SK-N-SH (cell line): ENCODE data around the gene ZMYM2. TPM values are rescaled to one million over a fixed set of nuclear protein-coding genes. Genes with fewer than 3 reads are reported as not detected.

ENCODE experiments used
- CTCF ChIA-PET: fragments of 300-600, 350-600 bp; formaldehyde crosslinking; extraction: SDS; loops from one replicate; lab custom pipeline; 2021; lab: Yijun Ruan, JAX
- POLR2A ChIA-PET: fragments of 350-600 bp; sonication (Branson Sonifier 250); formaldehyde crosslinking; extraction: SDS; loops from one replicate; lab custom pipeline; 2020; ENCODE audit warnings: antibody characterized with exemption, inconsistent platforms; lab: Yijun Ruan, JAX
- DNase-seq: peaks from one replicate; pipeline ENCODE4 v3.0.0; 2012
- H2AFZ ChIP-seq: fragments of 200-600 bp; sonication (generic); 2 replicates; pipeline ENCODE4 v1.8.1; 2016; ENCODE audit warnings: antibody characterized with exemption, mild to moderate bottlenecking, low read depth
- H3F3A ChIP-seq: fragments of 200-600 bp; sonication (generic); replicated peaks from 2 replicates; pipeline ENCODE3; 2016; ENCODE audit warnings: antibody characterized with exemption, mild to moderate bottlenecking; ENCODE audit not compliant: insufficient read depth
- H3K27ac ChIP-seq, 2 experiments: fragments of 200-500 bp in 1 of 2; fragments of 200-600 bp in 1 of 2; sonication (Bioruptor generic) in 1 of 2; sonication (generic), shearing (Covaris generic) in 1 of 2; 2 replicates each; pipeline versions ENCODE4 v1.5.1 to v1.6.1; 2014 to 2016; ENCODE audit warnings: low read depth in 2 of 2, inconsistent platforms in 1 of 2, low read length in 1 of 2, mild to moderate bottlenecking in 1 of 2, mixed read lengths in 1 of 2
- H3K27me3 ChIP-seq: fragments of 200-600 bp; sonication (generic), shearing (Covaris generic); 2 replicates; pipeline ENCODE4 v1.6.1; 2016; ENCODE audit warnings: mixed run types; ENCODE audit not compliant: insufficient read depth
- H3K36me3 ChIP-seq, 2 experiments: fragments of 200-500 bp in 1 of 2; fragments of 200-600 bp in 1 of 2; sonication (Bioruptor generic) in 1 of 2; sonication (generic) in 1 of 2; replicated peaks in 1 of 2; 2 replicates each; pipeline versions ENCODE3 to v1.5.1; 2014 to 2016; ENCODE audit warnings: low read length in 1 of 2, mild to moderate bottlenecking in 1 of 2; ENCODE audit not compliant: insufficient read depth in 2 of 2, control insufficient read depth in 1 of 2
- H3K4me1 ChIP-seq, 2 experiments: fragments of 200-500 bp in 1 of 2; fragments of 200-600 bp in 1 of 2; sonication (Bioruptor generic) in 1 of 2; sonication (generic), shearing (Covaris generic) in 1 of 2; 2 replicates each; pipeline versions ENCODE4 v1.5.1 to v1.6.1; 2014 to 2016; ENCODE audit warnings: low read depth in 1 of 2, low read length in 1 of 2, mixed run types in 1 of 2; ENCODE audit not compliant: insufficient read depth in 2 of 2, control insufficient read depth in 1 of 2
- H3K4me2 ChIP-seq: fragments of 200-600 bp; sonication (generic), shearing (Covaris generic); 2 replicates; pipeline ENCODE4 v1.6.1; 2017; ENCODE audit warnings: mixed run types
- H3K4me3 ChIP-seq, 2 experiments: fragments of 200-500 bp in 1 of 2; fragments of 200-600 bp in 1 of 2; sonication (Bioruptor generic) in 1 of 2; sonication (generic), shearing (Covaris generic) in 1 of 2; 2 replicates each; pipeline versions ENCODE4 v1.5.1 to v1.8.1; 2014 to 2016; ENCODE audit warnings: low read depth in 2 of 2, inconsistent platforms in 1 of 2, low read length in 1 of 2, mild to moderate bottlenecking in 1 of 2, mixed read lengths in 1 of 2, moderate library complexity in 1 of 2
- H3K79me2 ChIP-seq: fragments of 200-600 bp; sonication (generic); 2 replicates; pipeline ENCODE4 v1.8.1; 2017; ENCODE audit warnings: mild to moderate bottlenecking; ENCODE audit not compliant: insufficient read depth
- H3K9ac ChIP-seq: fragments of 200-600 bp; sonication (generic); 2 replicates; pipeline ENCODE4 v1.6.1; 2017; ENCODE audit warnings: mixed run types
- H3K9me2 ChIP-seq: fragments of 200-600 bp; sonication (generic); 2 replicates; pipeline ENCODE4 v1.6.1; 2017; ENCODE audit warnings: mixed run types
- H3K9me3 ChIP-seq: fragments of 200-600 bp; sonication (generic); 2 replicates; pipeline ENCODE4 v1.6.1; 2017; ENCODE audit warnings: mixed run types, mild to moderate bottlenecking, moderate library complexity
- H4K20me1 ChIP-seq: fragments of 200-600 bp; sonication (generic); 2 replicates; pipeline ENCODE4 v1.6.1; 2017; ENCODE audit warnings: mild to moderate bottlenecking, mixed run types; ENCODE audit not compliant: insufficient read depth
- CTCF ChIP-seq: fragments of 200-600 bp; sonication (generic); IDR thresholded peaks from 2 replicates; pipeline ENCODE4 v1.6.1; 2017; ENCODE audit warnings: antibody characterized with exemption, mild to moderate bottlenecking, moderate library complexity
- EP300 ChIP-seq, 2 experiments: IDR thresholded peaks; 2 replicates each; pipeline versions ENCODE4 v1.4.0 to v1.6.1; 2012; ENCODE audit warnings: borderline replicate concordance in 1 of 2, low read depth in 1 of 2, low read length in 1 of 2
- EZH2phosphoT487 ChIP-seq: fragments of 200-600 bp; sonication (generic); IDR thresholded peaks from 2 replicates; pipeline ENCODE4 v1.6.1; 2017; ENCODE audit warnings: low read depth, mixed run types, mild to moderate bottlenecking, antibody characterized with exemption, moderate library complexity, borderline replicate concordance
- FOXJ3 ChIP-seq: sonication (generic); formaldehyde crosslinking; IDR thresholded peaks from 2 replicates; pipeline ENCODE4 v1.5.1; 2020; ENCODE audit warnings: mild to moderate bottlenecking, missing genetic modification reagents
- FOXM1 ChIP-seq: IDR thresholded peaks from 2 replicates; pipeline ENCODE4 v1.4.0; 2012; ENCODE audit warnings: low read depth, mild to moderate bottlenecking
- GABPA ChIP-seq: IDR thresholded peaks from 2 replicates; pipeline ENCODE4 v1.4.0; 2012; ENCODE audit warnings: low read depth, mild to moderate bottlenecking
- GATA2 ChIP-seq: sonication (generic); formaldehyde crosslinking; IDR thresholded peaks from 2 replicates; pipeline ENCODE4 v1.5.0; 2020; ENCODE audit warnings: mild to moderate bottlenecking, missing genetic modification reagents
- JUND ChIP-seq: IDR thresholded peaks from 2 replicates; pipeline ENCODE4 v1.4.0; 2012
- MAX ChIP-seq: IDR thresholded peaks from 2 replicates; pipeline ENCODE4 v1.4.0; 2012; ENCODE audit warnings: low read depth
- MXI1 ChIP-seq: IDR thresholded peaks from 2 replicates; pipeline ENCODE4 v1.6.1; 2012; ENCODE audit warnings: mild to moderate bottlenecking, low read depth, low read length, improper control_type of control experiment
- PBX3 ChIP-seq: IDR thresholded peaks from 2 replicates; pipeline ENCODE4; 2012
- POLR2AphosphoS5 ChIP-seq: IDR thresholded peaks from 2 replicates; pipeline ENCODE4 v1.6.1; 2012; ENCODE audit warnings: low read depth, low read length
- RAD21 ChIP-seq: IDR thresholded peaks from 2 replicates; pipeline ENCODE4 v1.6.1; 2012; ENCODE audit warnings: mild to moderate bottlenecking, low read length
- RFX5 ChIP-seq: IDR thresholded peaks from 2 replicates; pipeline ENCODE4 v1.6.1; 2012; ENCODE audit warnings: mild to moderate bottlenecking, improper control_type of control experiment, low read length
- RXRA ChIP-seq: IDR thresholded peaks from 2 replicates; pipeline ENCODE4 v1.4.0; 2012; ENCODE audit warnings: low read depth, mild to moderate bottlenecking, borderline replicate concordance
- SMC3 ChIP-seq: IDR thresholded peaks from 2 replicates; pipeline ENCODE4 v1.6.1; 2012; ENCODE audit warnings: low read depth, low read length, improper control_type of control experiment
- TAF1 ChIP-seq: IDR thresholded peaks from 2 replicates; pipeline ENCODE4 v1.6.1; 2012; ENCODE audit warnings: low read depth, mild to moderate bottlenecking, low read length, moderate library complexity, borderline replicate concordance
- TCF12 ChIP-seq: IDR thresholded peaks from 2 replicates; pipeline ENCODE4 v1.4.0; 2012
- TEAD4 ChIP-seq: IDR thresholded peaks from 2 replicates; pipeline ENCODE4 v1.4.0; 2012; ENCODE audit warnings: mild to moderate bottlenecking, borderline replicate concordance; ENCODE audit not compliant: insufficient read depth
- USF1 ChIP-seq: IDR thresholded peaks from 2 replicates; pipeline ENCODE4 v1.4.0; 2012; ENCODE audit warnings: low read depth, borderline replicate concordance
- USF2 ChIP-seq: fragments of 150-350 bp; IDR thresholded peaks from 2 replicates; pipeline ENCODE4 v1.6.1; 2017; ENCODE audit warnings: antibody characterized with exemption, low read length, low read depth, borderline replicate concordance
- YY1 ChIP-seq: IDR thresholded peaks from 2 replicates; pipeline ENCODE4 v1.4.0; 2012; ENCODE audit warnings: low read depth, mild to moderate bottlenecking
- WGBS: methylation state at CpG from one replicate; pipeline ENCODE4 v1.1.6; 2017; ENCODE audit warnings: low lambda C conversion rate; 5-methylcytosine and 5-hydroxymethylcytosine counted together
- polyA plus RNA-seq, 3 experiments: library from polyadenylated mRNA; depleted of rRNA; stranded (reverse); fragments of >200 nt; gene quantifications; 2 replicates each; pipeline ENCODE4 v1.2.3, GENCODE V29; 2012

The ZMYM2 gene
- polyA plus RNA-seq, 1 of the 3 experiments (the other 2 are of a cell fraction) = 11.5 TPM

GRCh38 chr13:19993024-19993423 is 34.5 kb downstream of the ZMYM2 start (continued):
- no peak for TF ChIP-seq USF2

GRCh38 chr13:19998960-19999359 is 40.4 kb downstream of the ZMYM2 start:
- Histone ChIP-seq H3K9me2 (no peaks in the 10 kb centered on the region), H3K4me1 (peaks cover 0 to 5% of the 10 kb centered on the region in 2 experiments; a peak in 2 of 4 replicates), H3K9me3 (no peaks in the 10 kb centered on the region), H3K9ac (no peak overlapping the region), H3K4me3 (no peak overlapping the region), H3K79me2 (peaks cover 100% of the 10 kb centered on the region), H3F3A (peaks cover 12% of the 10 kb centered on the region), H3K4me2 (no peak overlapping the region), H3K36me3 (peaks cover 32 to 64% of the 10 kb centered on the region in 2 experiments), H3K27me3 (no peaks in the 10 kb centered on the region), H4K20me1 (peaks cover 59% of the 10 kb centered on the region), H2AFZ (no peak overlapping the region), H3K27ac (no peak overlapping the region)
- TF ChIP-seq GATA2 (CRISPR knock-in tag) (no peak), RAD21 (no peak), SMC3 (no peak), JUND (no peak), CTCF (no peak), MAX (no peak), TAF1 (no peak), GABPA (no peak), USF1 (no peak), EZH2phosphoT487 (no peak)
- WGBS = 96% methylated on average over 3 of the region's 3 CpGs
- CTCF ChIA-PET = no interaction called here
- POLR2A ChIA-PET = no interaction called here
- no peak for DNase-seq

- no peak overlapping the region for H3K9ac ChIP-seq
- H3K9me3 ChIP-seq = no peaks in the 10 kb centered on the region
- no peaks in the 10 kb centered on the region for H3K27me3 ChIP-seq
- H3F3A ChIP-seq = peaks cover 15% of the 10 kb centered on the region
- H2AFZ ChIP-seq = no peak overlapping the region
- no peak overlapping the region for H3K4me2 ChIP-seq
- H3K9me2 ChIP-seq = no peaks in the 10 kb centered on the region
- no peak overlapping the region for H3K4me3 ChIP-seq
- peaks cover 0 to 5% of the 10 kb centered on the region in 2 experiments; a peak in 2 of 4 replicates for H3K4me1 ChIP-seq
- 92% methylated on average over 5 of the region's 5 CpGs for WGBS
- H3K79me2 ChIP-seq = peaks cover 95% of the 10 kb centered on the region
- peaks cover 38 to 62% of the 10 kb centered on the region in 2 experiments for H3K36me3 ChIP-seq
- H3K27ac ChIP-seq = no peak overlapping the region
- CTCF ChIA-PET = interaction anchor here (0.9 kb wide), 1 partner anchor 14 kb away, joined by 3 read pairs; no protein-coding TSS in a partner anchor
- POLR2A ChIA-PET = no interaction called here
- no peak for DNase-seq
- H4K20me1 ChIP-seq = peaks cover 59% of the 10 kb centered on the region
- no peak for TF ChIP-seq EZH2phosphoT487
- TF ChIP-seq TCF12 = no peak
- no peak for TF ChIP-seq GATA2 (CRISPR knock-in tag)
- no peak for TF ChIP-seq FOXM1
- TF ChIP-seq JUND = no peak
- no peak for TF ChIP-seq FOXJ3 (CRISPR knock-in tag)
- no peak for TF ChIP-seq MXI1
- no peak for TF ChIP-seq USF1
- no peak for TF ChIP-seq TEAD4
- TF ChIP-seq POLR2AphosphoS5 = no peak
- TF ChIP-seq TAF1 = no peak
- TF ChIP-seq EP300 (IDR thresholded peaks at IDR 0.05; ENCODE audit: borderline replicate concordance in 1 of 2, low read depth in 1 of 2, low read length in 1 of 2) = no peak
- TF ChIP-seq RXRA = no peak
- no peak for TF ChIP-seq PBX3
- TF ChIP-seq RFX5 = no peak
- no peak for TF ChIP-seq YY1
Measured at GRCh38 chr13:20000062-20000552, 41.6 kb downstream of the ZMYM2 start.
